Adrenal gland (tissue), 12 donors: ENCODE measurements around the gene SH3PXD2B. TPM values are rescaled to one million over a fixed set of nuclear protein-coding genes. Genes with fewer than 3 reads are reported as not detected.

Source experiments
- DNase-seq, 7 donors: peaks; one replicate each; pipeline ENCODE4 v3.0.0-alpha.2; 2019 to 2020
- H3K27ac ChIP-seq, 5 donors: fragments of 200-600 bp; sonication (generic) in 4 of 5; 1 replicate in 3 of 5; 2 replicates in 2 of 5; pipeline versions ENCODE4 v1.5.1 to v1.8.0; 2016 to 2020; ENCODE audit warnings: mild to moderate bottlenecking in 1 of 5
- H3K27me3 ChIP-seq: fragments of 200-600 bp; 2 replicates; pipeline ENCODE4 v1.8.0; 2021
- H3K36me3 ChIP-seq, 2 donors: fragments of 200-600 bp; replicated peaks in 1 of 2; 1 replicate in 1 of 2; 2 replicates in 1 of 2; pipeline versions ENCODE4 v1.5.1 to v1.8.0; 2018 to 2022
- H3K4me1 ChIP-seq, 2 donors: fragments of 200-600 bp; replicated peaks in 1 of 2; 1 replicate in 1 of 2; 2 replicates in 1 of 2; pipeline versions ENCODE4 v1.5.1 to v1.8.0; 2018 to 2021
- H3K4me3 ChIP-seq, 4 donors: fragments of 200-600 bp; sonication (generic) in 3 of 4; one replicate each; pipeline ENCODE4 v1.5.1; 2016 to 2018
- H3K9me3 ChIP-seq, 3 donors: fragments of 200-600 bp; sonication (generic) in 1 of 3; replicated peaks in 1 of 3; 1 replicate in 2 of 3; 2 replicates in 1 of 3; pipeline versions ENCODE4 v1.5.1 to v1.8.0; 2016 to 2021
- POLR2A ChIP-seq, 2 donors: fragments of 450-650 bp; IDR thresholded peaks; one replicate each; pipeline ENCODE4 v1.6.1; 2017; ENCODE audit warnings: antibody characterized with exemption in 2 of 2, mild to moderate bottlenecking in 2 of 2, moderate library complexity in 1 of 2
- WGBS, 4 donors: extraction: QIAGEN DNeasy Blood & Tissue Kit in 2 of 4; methylation state at CpG; one replicate each; pipeline versions ENCODE4 v1.1.5 to v1.1.7; 2013 to 2017; 5-methylcytosine and 5-hydroxymethylcytosine counted together
- intact Hi-C, 2 donors: fragments of 100-400 bp; cut with DNase I; formaldehyde crosslinking; loops; one replicate each; pipeline versions ENCODE4 v1.14.1 to v1.15.0; 2022 to 2023
- polyA plus RNA-seq, 3 donors: library from polyadenylated mRNA; stranded (reverse); fragments of 200-250 nt in 2 of 3; fragments of 350-450 nt in 1 of 3; fragmentation: Illumina TruSeq in 1 of 3; extraction: RNeasy Lipid Tissue Mini Kit (QIAGEN cat#74804) in 1 of 3; gene quantifications; one replicate each; pipeline ENCODE4 v1.2.3, GENCODE V29; 2013 to 2014
- total RNA-seq, 9 donors: library from RNA; depleted of rRNA in 4 of 9; stranded (reverse); fragments of >200 nt in 4 of 9; fragments of 120-200 nt in 1 of 9; fragmentation: NEBNext Ultra II Directional in 1 of 9; extraction: Animal tissue kit (Norgen Biotek cat#: 25700) in 1 of 9; gene quantifications; one replicate each; pipeline versions ENCODE4 v1.1.0 to v1.2.4, GENCODE V29; 2013 to 2023
- TF ChIP-seq, protein P1 (sequence below), 6 experiments: fragments of 450-650 bp in 4 of 6; fragments of 200-600 bp in 2 of 6; sonication (generic) in 1 of 6; IDR thresholded peaks; 1 replicate in 5 of 6; 2 replicates in 1 of 6; pipeline versions ENCODE4 v1.5.1 to v1.8.0; 2016 to 2021; ENCODE audit warnings: antibody characterized with exemption in 6 of 6, mild to moderate bottlenecking in 2 of 6, moderate library complexity in 1 of 6
- donor health status: healthy with polysubstance abuse.
- donor health status: Bipolar disorder and iron deficiency.
- donor health status: DM: yes; HTN: yes; CAD: no.
- donor health status: DM: no; HTN: no; CAD: no.
- donor health status: DM: no; HTN: no; CAD: no.
- donor health status: DM: yes; HTN: yes; CAD: no.

SH3PXD2B gene
- total and polyA plus RNA-seq, 12 donors = 15.2 to 111 (median 51.5) TPM

DNA sequence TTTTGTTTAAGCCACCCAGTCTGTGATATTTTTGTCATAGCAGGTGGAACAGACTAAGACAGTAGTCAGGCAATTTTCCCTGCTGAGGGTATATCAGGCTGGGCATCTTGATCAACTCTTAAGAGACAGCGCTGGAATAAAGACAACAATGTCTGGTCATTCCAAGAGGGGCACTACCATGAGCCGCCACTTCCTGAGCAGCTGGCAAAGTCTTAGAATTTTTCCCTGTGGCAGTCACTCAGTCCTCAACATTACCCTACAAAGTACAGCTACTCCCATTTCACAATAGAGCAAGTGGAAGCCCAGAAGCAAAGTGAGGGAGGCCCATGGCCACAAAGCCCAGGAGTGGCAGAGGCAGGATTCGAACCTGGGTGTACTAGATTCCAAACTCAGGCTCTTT is 74.8 kb downstream of the SH3PXD2B start:
- no peak overlapping the region for H3K27ac ChIP-seq
- H3K27me3 ChIP-seq = no peaks in the 10 kb centered on the region
- WGBS, 4 donors = 67 to 97% (median 90%) methylated on average over 3 of the region's 3 CpGs
- peak in 1 of 7 donors; percentile 10 for DNase-seq
- no peaks in the 10 kb centered on the region for H3K9me3 ChIP-seq
- H3K4me3 ChIP-seq = no peak overlapping the region
- peaks cover 0 to 5% of the 10 kb centered on the region in 2 donors for H3K4me1 ChIP-seq
- TF ChIP-seq, protein P1, sequence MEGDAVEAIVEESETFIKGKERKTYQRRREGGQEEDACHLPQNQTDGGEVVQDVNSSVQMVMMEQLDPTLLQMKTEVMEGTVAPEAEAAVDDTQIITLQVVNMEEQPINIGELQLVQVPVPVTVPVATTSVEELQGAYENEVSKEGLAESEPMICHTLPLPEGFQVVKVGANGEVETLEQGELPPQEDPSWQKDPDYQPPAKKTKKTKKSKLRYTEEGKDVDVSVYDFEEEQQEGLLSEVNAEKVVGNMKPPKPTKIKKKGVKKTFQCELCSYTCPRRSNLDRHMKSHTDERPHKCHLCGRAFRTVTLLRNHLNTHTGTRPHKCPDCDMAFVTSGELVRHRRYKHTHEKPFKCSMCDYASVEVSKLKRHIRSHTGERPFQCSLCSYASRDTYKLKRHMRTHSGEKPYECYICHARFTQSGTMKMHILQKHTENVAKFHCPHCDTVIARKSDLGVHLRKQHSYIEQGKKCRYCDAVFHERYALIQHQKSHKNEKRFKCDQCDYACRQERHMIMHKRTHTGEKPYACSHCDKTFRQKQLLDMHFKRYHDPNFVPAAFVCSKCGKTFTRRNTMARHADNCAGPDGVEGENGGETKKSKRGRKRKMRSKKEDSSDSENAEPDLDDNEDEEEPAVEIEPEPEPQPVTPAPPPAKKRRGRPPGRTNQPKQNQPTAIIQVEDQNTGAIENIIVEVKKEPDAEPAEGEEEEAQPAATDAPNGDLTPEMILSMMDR (IDR thresholded peaks at IDR 0.05) = no peak
- no peak for TF ChIP-seq POLR2A (IDR thresholded peaks at IDR 0.05)
- intact Hi-C loops = no loop called here
- H3K36me3 ChIP-seq = peaks cover 0 to 64% of the 10 kb centered on the region in 2 donors

DNA sequence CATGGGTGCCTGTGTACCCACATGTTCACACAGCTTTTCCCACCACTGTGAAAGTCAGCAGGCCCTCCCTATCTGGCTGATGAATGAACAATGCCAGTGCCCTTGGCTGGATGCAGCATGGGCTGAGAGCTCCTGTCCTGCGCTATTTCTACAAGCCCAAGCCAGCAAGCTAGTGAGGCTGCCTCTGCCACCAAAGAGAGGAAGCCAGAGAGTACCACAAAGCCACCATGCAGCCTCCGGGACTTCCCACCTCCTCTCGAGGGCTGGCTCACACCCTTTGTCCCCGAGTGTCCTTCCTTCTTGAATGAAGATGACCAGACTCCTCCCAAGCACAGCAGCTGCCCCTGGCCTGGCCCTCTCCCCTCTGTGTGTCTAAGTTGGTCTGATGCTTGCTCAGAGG is 76.5 kb downstream of the SH3PXD2B start:
- Histone ChIP-seq H3K4me3 (no peak overlapping the region), H3K27ac (no peak overlapping the region), H3K27me3 (no peaks in the 10 kb centered on the region), H3K36me3 (peaks cover 0 to 66% of the 10 kb centered on the region in 2 donors), H3K4me1 (peaks cover 0 to 5% of the 10 kb centered on the region in 2 donors), H3K9me3 (no peaks in the 10 kb centered on the region)
- peak in 1 of 7 donors; percentile 12 for DNase-seq
- TF ChIP-seq POLR2A (IDR thresholded peaks at IDR 0.05) = no peak
- TF ChIP-seq, protein P1 (IDR thresholded peaks at IDR 0.05) = no peak
- intact Hi-C loops = no loop called here
- 74 to 87% (median 75%) methylated on average over 3 to 4 of the region's 4 CpGs for WGBS, 4 donors

DNA sequence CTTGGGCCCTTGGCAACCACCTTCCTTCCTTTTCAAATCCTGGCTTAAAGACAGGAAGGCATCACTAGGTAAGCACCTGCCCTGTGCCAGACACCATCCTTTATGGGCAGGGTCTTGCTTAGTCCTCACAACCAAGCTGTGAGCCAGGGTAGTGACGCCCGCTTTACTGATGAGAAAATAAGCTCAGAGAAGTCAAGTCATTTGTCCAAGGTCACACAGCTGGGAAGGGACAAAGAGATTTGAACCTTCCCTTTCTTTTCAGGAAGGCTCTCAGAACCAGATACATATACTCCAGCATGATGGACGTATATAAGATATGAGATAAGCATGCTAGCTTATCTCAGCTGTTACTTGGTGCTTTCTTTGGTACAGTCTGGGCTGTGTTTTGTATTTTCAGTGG is 76.9 kb downstream of the SH3PXD2B start:
- DNase-seq = peak in 1 of 7 donors; percentile 6
- Histone ChIP-seq H3K9me3 (no peaks in the 10 kb centered on the region), H3K36me3 (peaks cover 0 to 70% of the 10 kb centered on the region in 2 donors), H3K4me1 (peaks cover 0 to 5% of the 10 kb centered on the region in 2 donors), H3K4me3 (no peak overlapping the region), H3K27me3 (no peaks in the 10 kb centered on the region), H3K27ac (no peak overlapping the region)
- 91 to 98% (median 95%) methylated on average over 3 of the region's 3 CpGs for WGBS, 4 donors
- no peak for TF ChIP-seq POLR2A (IDR thresholded peaks at IDR 0.05)
- TF ChIP-seq, protein P1 (IDR thresholded peaks at IDR 0.05) = no peak
- intact Hi-C loops = no loop called here

DNA sequence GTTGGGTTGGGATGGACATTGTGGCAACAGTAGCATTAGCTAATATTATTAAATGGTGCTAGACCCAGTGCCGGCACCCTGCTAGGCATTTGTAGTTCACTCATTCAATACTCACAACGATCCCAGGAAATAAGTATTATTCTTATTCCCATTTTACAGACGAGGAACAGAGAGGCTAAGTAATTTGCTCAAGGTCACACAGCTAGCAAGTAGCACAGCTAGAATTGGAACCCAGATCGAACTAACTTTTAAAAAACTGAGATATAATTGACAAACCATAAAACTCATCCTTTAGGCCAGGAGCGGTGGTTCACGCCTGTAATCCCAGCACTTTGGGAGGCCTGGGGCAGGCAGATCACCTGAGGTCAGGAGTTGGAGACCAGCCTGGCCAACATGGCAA is 79.5 kb downstream of the SH3PXD2B start:
- 93 to 99% (median 94%) methylated on average over 6 of the region's 6 CpGs for WGBS, 4 donors
- intact Hi-C loops = no loop called here

More for the DNA sequence above, 79.5 kb downstream of the SH3PXD2B start:
- Histone ChIP-seq H3K27ac (no peak overlapping the region), H3K9me3 (peaks cover 0 to 8% (median 0%) of the 10 kb centered on the region in 3 donors), H3K4me1 (no peaks in the 10 kb centered on the region), H3K27me3 (no peaks in the 10 kb centered on the region), H3K36me3 (peaks cover 0 to 51% of the 10 kb centered on the region in 2 donors), H3K4me3 (no peak overlapping the region)
- TF ChIP-seq POLR2A (IDR thresholded peaks at IDR 0.05) = no peak
- TF ChIP-seq, protein P1 (IDR thresholded peaks at IDR 0.05) = no peak
- DNase-seq = peak in 1 of 7 donors; percentile 4
